Activated T-cell treated with anti-CD3 and anti-CD28 coated beads for 24 hours (primary cell): ENCODE results near the gene SHLD1.
"Not testable (repeated sequence)": the region's sequence is repeated elsewhere in the genome, so short reads cannot be mapped to it uniquely, and the experiment has no call there.

ENCODE experiments used
- DNase-seq: peaks from one replicate; pipeline ENCODE4 v3.0.0-alpha.2; 2020; ENCODE audit warnings: low read depth

SHLD1 gene, protein sequence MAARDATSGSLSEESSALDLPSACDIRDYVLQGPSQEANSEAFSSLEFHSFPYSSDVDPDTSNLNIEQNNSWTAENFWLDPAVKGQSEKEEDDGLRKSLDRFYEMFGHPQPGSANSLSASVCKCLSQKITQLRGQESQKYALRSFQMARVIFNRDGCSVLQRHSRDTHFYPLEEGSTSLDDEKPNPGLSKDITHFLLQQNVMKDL

DNA sequence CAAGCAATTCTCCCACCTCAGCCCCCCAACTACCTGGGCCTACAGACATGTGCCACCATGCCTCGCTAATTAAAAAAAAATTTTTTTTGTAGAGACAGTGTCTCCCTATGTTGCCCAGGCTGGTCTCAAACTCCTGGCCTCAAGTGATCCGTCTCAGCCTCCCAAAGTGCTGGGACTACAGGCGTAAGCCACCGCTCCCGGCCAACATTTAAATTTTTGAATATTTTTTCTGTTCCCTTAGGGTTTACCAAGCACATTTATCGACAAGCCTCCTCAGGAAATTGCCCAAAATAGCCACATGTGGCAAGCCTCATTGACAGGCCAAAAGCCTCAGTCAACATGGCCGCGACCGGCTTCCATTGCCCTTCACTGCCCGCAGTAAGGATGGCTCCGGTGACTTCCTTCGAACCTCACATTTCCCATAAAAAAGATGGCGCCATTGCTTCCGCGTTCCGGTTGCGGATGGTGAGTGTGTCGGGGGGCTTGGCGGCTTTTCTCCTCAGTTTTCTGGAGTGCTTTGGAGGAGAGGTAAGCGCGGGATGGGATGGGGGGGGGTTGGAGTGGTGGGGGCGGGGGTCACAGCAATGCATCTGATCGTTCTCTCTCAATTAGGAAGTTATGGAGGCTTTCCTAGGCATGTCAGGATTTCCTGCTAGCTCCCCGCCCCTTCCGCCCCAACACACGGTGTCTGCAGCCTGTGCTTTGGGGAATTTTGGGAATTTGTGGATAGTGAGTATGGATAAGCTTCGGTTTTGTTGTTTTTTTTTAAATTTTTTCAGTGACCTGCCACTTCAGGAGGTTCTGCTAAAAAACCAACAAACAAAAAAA lies at the start of gene SHLD1:
Gene SHLD1, plus strand, starts transcription at position 450 of the 828 bp plus-strand sequence. CDS start 22,465 bp downstream, outside the sequence.
- DNase-seq = peak; percentile 77

GRCh38 chr20:5702339-5702738 lies 47.9 kb upstream of the SHLD1 start:
- DNase-seq = not testable (repeated sequence)

GRCh38 chr20:5703681-5704101 lies 46.5 kb upstream of the SHLD1 start:
- DNase-seq = no peak

GRCh38 chr20:5705827-5706226 lies 44.4 kb upstream of the SHLD1 start:
- DNase-seq = no peak

GRCh38 chr20:5706797-5707196 lies 43.4 kb upstream of the SHLD1 start:
- no peak for DNase-seq

- DNase-seq = no peak
These were observed 39.6 kb upstream of the SHLD1 start for GRCh38 chr20:5710551-5710950.

GRCh38 chr20:5714261-5715041 lies 35.8 kb upstream of the SHLD1 start:
- DNase-seq = peak; percentile 30

- DNase-seq = no peak
These were observed 34.9 kb upstream of the SHLD1 start for GRCh38 chr20:5715071-5715841.

DNA sequence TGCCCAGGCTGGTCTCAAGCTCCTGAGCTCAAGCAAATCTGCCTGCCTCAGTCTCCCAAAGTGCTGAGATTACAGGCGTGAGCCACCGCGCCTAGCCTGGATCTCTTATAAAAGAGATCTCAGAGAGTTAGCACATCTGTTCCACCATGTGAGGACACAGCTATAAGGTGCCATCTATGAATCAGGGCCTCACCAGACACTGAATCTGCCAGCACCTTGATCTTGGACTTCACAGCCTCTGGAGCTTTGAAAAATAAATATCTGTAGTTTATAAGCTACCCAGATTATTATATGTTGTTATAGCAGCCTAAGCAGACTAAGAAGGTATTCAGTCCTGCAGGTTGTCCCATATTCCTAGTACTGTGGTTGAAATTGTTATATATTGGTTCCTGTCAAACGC lies 33.2 kb upstream of the SHLD1 start:
- no peak for DNase-seq

DNA sequence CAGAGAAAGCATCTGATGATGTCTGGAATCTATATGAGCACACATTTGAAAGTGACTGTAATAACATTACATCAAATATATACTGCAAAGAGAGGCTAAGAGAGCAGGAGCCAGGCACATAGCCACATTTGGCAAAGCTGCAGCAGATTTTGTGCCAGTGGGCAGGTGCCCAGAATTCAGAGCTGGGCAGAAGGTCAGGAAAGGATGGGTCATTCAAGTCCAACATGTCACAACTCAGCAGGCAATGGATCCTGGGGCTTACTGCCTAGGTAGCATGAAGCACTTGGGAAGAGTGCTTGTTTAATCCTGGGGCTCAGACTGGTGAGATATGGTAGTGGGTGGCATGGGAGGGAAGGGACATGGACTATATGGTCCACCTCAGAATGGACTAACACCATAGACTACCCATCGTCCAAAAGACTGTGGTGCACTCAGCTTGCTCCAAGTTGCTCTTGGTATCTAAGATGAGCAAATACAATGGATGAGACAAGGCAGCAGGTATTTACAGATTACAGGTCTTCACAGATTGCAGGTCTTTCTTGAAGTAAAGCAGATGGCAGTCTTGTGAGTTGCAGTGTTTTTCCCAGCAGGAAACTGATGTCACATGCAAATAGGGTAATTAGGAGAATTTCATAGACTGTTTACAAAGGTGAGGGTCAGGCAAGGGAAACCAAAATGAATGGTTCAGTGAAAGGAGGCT lies 31.2 kb upstream of the SHLD1 start:
- no peak for DNase-seq

GRCh38 chr20:5719861-5720403 lies 30.3 kb upstream of the SHLD1 start:
- no peak for DNase-seq

DNA sequence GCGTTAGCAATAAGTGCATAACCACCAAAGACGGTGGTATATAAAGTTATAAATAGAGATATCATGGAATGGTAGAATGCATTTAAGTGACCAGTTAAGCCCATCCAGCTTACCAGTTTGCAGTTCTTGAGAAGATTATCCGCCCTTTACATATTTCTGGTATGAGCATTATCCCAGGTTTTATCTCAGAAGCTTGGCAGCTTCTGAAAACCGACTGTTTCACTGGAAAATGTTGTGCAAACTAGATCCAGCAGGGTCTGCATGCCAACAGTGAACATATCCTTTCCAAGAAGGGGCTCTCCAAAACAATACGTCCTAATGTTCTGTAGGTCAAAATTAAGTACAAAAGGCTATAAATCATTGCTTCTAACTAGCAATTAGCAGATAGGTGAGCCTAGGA lies 29.5 kb upstream of the SHLD1 start:
- DNase-seq = no peak

- not testable (repeated sequence) for DNase-seq
These were observed 28.8 kb upstream of the SHLD1 start for GRCh38 chr20:5721356-5721755.

DNA sequence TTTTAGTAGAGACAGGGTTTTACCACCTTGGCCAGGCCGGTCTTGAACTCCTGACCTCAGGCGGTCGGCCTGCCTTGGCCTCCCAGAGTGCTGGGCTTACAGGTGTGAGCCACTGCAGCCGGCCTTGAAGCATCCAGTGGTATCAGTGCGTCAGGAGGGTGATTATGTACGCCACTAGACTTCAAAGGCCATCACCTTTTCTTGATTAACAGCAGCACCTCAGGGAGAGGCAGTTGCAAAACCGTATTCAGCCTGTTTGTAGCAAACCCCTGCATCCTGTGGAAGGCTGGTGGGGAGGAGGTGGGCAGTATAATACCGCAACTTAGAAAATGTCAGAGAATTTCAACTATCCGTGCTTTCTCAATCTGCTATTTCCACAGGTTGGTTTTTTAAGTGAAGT lies 27.3 kb upstream of the SHLD1 start:
- no peak for DNase-seq

DNA sequence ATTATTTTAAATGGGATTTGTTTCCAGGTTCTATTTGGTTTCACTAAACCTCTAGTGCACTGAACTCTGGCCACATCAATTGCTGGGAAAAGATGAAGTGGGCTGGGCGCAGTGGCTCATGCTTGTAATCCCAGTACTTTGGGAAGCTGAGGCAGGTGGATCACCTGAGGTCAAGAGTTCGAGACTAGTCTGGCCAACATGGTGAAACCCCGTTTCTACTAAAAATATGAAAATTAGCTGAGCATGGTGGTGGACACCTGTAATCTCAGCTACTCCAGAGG lies 25.1 kb upstream of the SHLD1 start:
- DNase-seq = not testable (repeated sequence)

- no peak for DNase-seq
These were observed 23.1 kb upstream of the SHLD1 start for GRCh38 chr20:5727018-5727515.

DNA sequence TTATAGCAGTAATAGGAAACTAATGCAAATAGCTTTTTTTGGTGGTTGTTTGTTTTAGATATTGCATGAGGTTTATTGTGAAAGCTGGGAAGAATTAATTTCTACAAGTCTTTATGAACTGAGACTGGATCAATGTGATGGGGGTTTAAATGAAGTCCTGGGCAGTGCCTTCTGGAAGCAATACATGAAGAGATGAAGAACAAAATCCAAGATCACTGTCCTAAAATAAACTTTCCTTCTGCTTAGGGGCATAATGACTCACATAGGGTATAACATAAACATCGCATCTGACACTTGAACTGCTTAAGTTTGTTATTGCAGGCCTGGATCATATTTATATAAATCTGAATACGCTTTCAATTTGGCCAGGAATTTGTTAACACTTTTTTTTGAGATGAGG lies 20.9 kb upstream of the SHLD1 start:
- DNase-seq = no peak

GRCh38 chr20:5730131-5730530 lies 20.1 kb upstream of the SHLD1 start:
- no peak for DNase-seq

DNA sequence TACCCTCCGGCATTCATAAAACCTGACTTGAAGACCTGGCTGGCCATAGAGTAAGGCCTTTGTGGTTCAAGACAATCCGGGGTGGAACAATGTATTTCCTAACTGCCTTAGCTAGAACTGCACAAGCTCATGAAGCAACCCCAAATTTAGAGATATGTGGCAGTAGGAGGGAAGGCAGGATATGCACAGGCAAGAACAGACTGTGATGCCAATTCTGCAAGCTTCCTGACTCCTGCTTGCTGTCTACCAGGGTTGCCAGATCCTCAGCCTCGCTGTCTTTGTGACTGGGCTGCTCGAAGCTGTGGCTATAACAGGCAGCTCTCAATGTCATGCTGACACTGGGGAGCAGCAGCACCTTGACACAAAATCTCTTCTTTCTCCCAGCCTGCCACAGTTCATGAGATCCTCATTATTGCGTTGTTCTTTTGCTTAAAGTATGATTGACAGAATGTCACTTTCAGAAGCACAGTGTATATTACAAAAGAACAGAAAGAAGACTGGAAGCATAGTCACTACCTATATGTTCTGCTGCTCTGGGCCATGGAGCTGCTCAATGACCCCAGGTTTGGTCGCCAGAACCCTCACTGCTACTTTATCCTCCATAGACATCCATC lies 18.3 kb upstream of the SHLD1 start:
- no peak for DNase-seq

DNA sequence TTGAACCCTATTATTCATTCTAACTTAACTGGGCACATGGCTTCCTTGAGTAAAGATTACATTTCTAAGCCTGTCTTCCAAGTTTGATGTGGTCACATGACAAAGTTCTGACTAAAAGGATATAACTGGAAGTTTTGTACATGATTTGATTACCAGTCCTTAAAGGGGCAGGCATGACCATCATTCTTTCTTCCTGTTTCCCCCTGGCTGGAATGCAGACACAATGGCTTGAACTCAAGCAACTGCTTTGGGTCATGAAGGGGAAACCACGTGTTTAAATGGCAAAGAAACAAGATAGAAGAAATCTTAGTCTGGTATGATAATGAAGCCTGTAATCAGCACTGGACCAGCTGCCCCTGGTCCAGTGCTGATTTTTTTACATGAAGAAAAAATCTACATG lies 15.6 kb upstream of the SHLD1 start:
- no peak for DNase-seq
